Upper lobe of left lung (tissue), 6 donors: ENCODE measurements around the gene MARVELD3. TPM values are rescaled to one million over a fixed set of nuclear protein-coding genes. Genes with fewer than 3 reads are reported as not detected.
A peak's percentile ranks its signal among the peaks of the same experiment; 100 is the strongest.

Experiments used
- ATAC-seq, 2 donors: fragments of 200-7000 bp; cut with Tn5 transposase; one replicate each; pipeline ENCODE4 v1.9.1; 2022; ENCODE audit warnings: mild to moderate bottlenecking in 2 of 2, moderate library complexity in 2 of 2; ENCODE audit not compliant: low FRiP score in 2 of 2
- DNase-seq, 2 donors: peaks; one replicate each; pipeline ENCODE4 v3.0.0-alpha.2; 2019 to 2020
- H3K27ac ChIP-seq, 4 donors: fragments of 200-600 bp; sonication (generic); one replicate each; pipeline ENCODE4 v1.5.1; 2016 to 2019
- H3K27me3 ChIP-seq, 4 donors: fragments of 200-600 bp; sonication (generic); one replicate each; pipeline ENCODE4 v1.5.1; 2017 to 2019
- H3K36me3 ChIP-seq, 4 donors: fragments of 200-600 bp; sonication (generic); one replicate each; pipeline ENCODE4 v1.5.1; 2016 to 2019
- H3K4me1 ChIP-seq, 4 donors: fragments of 200-600 bp; sonication (generic); one replicate each; pipeline ENCODE4 v1.5.1; 2018 to 2019
- H3K4me3 ChIP-seq, 4 donors: fragments of 200-600 bp; sonication (generic); one replicate each; pipeline ENCODE4 v1.5.1; 2017 to 2019; ENCODE audit warnings: mild to moderate bottlenecking in 2 of 4, moderate library complexity in 1 of 4
- H3K9me3 ChIP-seq, 4 donors: fragments of 200-600 bp; sonication (generic); one replicate each; pipeline ENCODE4 v1.5.1; 2018 to 2019
- EP300 ChIP-seq, 4 donors: sonication (generic); formaldehyde crosslinking; IDR thresholded peaks; one replicate each; pipeline ENCODE4 v1.5.1; 2017; ENCODE audit warnings: antibody characterized with exemption in 4 of 4, control low read depth in 2 of 4
- POLR2A ChIP-seq, 4 donors: fragments of 450-650 bp; IDR thresholded peaks; one replicate each; pipeline ENCODE4 v1.5.1; 2016 to 2017; ENCODE audit warnings: antibody characterized with exemption in 4 of 4, mild to moderate bottlenecking in 2 of 4
- POLR2AphosphoS5 ChIP-seq, 2 donors: sonication (generic); formaldehyde crosslinking; IDR thresholded peaks; one replicate each; pipeline ENCODE4 v1.5.1; 2017; ENCODE audit warnings: antibody characterized with exemption in 2 of 2
- WGBS, 2 donors: methylation state at CpG; one replicate each; pipeline ENCODE4 v1.1.5; 2017 to 2018; 5-methylcytosine and 5-hydroxymethylcytosine counted together
- total RNA-seq, 6 donors: library from RNA; depleted of rRNA in 4 of 6; stranded (reverse); fragments of >200 nt in 4 of 6; gene quantifications; one replicate each; pipeline versions ENCODE4 v1.1.0 to v1.2.1, GENCODE V29; 2016 to 2021
- TF ChIP-seq, protein P1 (sequence below), 6 experiments: fragments of 450-650 bp in 4 of 6; fragments of 200-600 bp in 2 of 6; sonication (generic) in 2 of 6; IDR thresholded peaks; one replicate each; pipeline ENCODE4 v1.5.1; 2016 to 2019; ENCODE audit warnings: antibody characterized with exemption in 6 of 6
- donor health status: DM: no; HTN: no; CAD: no; lungs with moderate emphysema.
- donor health status: DM: no; HTN: yes; CAD: no; lungs with severe emphysema.

The MARVELD3 gene
- total RNA-seq, 6 donors from 2014 or later = 5.5 to 24.1 (median 13.6) TPM

- WGBS, 2 donors = 96% methylated on average over 2 of the region's 2 CpGs
- ATAC-seq (no peak), DNase-seq (no peak)
- TF ChIP-seq POLR2AphosphoS5 (IDR thresholded peaks at IDR 0.05) = no peak
- no peak for TF ChIP-seq EP300 (IDR thresholded peaks at IDR 0.05)
- TF ChIP-seq, protein P1, sequence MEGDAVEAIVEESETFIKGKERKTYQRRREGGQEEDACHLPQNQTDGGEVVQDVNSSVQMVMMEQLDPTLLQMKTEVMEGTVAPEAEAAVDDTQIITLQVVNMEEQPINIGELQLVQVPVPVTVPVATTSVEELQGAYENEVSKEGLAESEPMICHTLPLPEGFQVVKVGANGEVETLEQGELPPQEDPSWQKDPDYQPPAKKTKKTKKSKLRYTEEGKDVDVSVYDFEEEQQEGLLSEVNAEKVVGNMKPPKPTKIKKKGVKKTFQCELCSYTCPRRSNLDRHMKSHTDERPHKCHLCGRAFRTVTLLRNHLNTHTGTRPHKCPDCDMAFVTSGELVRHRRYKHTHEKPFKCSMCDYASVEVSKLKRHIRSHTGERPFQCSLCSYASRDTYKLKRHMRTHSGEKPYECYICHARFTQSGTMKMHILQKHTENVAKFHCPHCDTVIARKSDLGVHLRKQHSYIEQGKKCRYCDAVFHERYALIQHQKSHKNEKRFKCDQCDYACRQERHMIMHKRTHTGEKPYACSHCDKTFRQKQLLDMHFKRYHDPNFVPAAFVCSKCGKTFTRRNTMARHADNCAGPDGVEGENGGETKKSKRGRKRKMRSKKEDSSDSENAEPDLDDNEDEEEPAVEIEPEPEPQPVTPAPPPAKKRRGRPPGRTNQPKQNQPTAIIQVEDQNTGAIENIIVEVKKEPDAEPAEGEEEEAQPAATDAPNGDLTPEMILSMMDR (IDR thresholded peaks at IDR 0.05) = no peak
- TF ChIP-seq POLR2A (IDR thresholded peaks at IDR 0.05) = no peak
- Histone ChIP-seq H3K4me3 (no peak overlapping the region), H3K27ac (no peak overlapping the region), H3K27me3 (no peaks in the 10 kb centered on the region), H3K4me1 (no peaks in the 10 kb centered on the region), H3K36me3 (peaks cover 0 to 57% (median 11%) of the 10 kb centered on the region in 4 donors), H3K9me3 (no peaks in the 10 kb centered on the region)
These were observed 22.2 kb downstream of the MARVELD3 start for GRCh38 chr16:71648162-71648561.

- Histone ChIP-seq H3K4me1 (no peaks in the 10 kb centered on the region), H3K27me3 (no peaks in the 10 kb centered on the region), H3K4me3 (no peak overlapping the region), H3K27ac (no peak overlapping the region), H3K36me3 (peaks cover 0 to 62% (median 12%) of the 10 kb centered on the region in 4 donors), H3K9me3 (no peaks in the 10 kb centered on the region)
- WGBS, 2 donors = 93% methylated on average over 6 of the region's 6 CpGs
- peak in 1 of 2 donors; percentile 35 for ATAC-seq
- no peak for DNase-seq
- TF ChIP-seq POLR2AphosphoS5 (IDR thresholded peaks at IDR 0.05) = no peak
- TF ChIP-seq, protein P1 (IDR thresholded peaks at IDR 0.05) = peak in 2 of 6 experiments; percentile 8 to 25
These were observed 22.9 kb downstream of the MARVELD3 start for GRCh38 chr16:71648921-71649320.

GRCh38 chr16:71649704-71650103 lies 23.7 kb downstream of the MARVELD3 start:
- Histone ChIP-seq H3K27ac (no peak overlapping the region), H3K27me3 (no peaks in the 10 kb centered on the region), H3K4me1 (no peaks in the 10 kb centered on the region), H3K4me3 (no peak overlapping the region), H3K9me3 (no peaks in the 10 kb centered on the region), H3K36me3 (peaks cover 0 to 70% (median 17%) of the 10 kb centered on the region in 4 donors)
- TF ChIP-seq, protein P1 (IDR thresholded peaks at IDR 0.05) = no peak
- TF ChIP-seq POLR2A (IDR thresholded peaks at IDR 0.05) (no peak), POLR2AphosphoS5 (IDR thresholded peaks at IDR 0.05) (no peak), EP300 (IDR thresholded peaks at IDR 0.05) (no peak)
- DNase-seq = no peak
- ATAC-seq = no peak
- WGBS, 2 donors = 95 to 99% methylated on average over 6 to 7 of the region's 7 CpGs

DNA sequence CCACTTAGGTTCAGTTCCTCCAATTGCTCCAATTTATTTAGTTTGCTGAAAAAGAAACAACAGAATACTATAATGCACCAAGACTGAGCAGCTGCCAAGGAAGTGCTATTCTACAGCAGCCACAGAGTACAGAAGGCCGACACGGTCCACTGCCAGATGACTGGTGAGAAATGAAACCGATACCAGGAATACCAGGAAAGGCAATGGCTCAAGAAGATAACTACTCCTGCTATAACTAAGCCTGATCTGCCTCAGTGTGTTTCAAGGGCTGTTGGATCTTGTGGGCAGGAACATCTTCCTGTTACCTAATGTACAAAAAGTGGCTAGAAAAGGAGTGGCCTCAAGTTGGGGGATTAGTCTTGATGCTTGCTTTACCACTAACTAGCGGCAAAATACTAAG lies 32.8 kb downstream of the MARVELD3 start:
- no peak for DNase-seq
- Histone ChIP-seq H3K27ac (no peak overlapping the region), H3K4me3 (no peak overlapping the region), H3K9me3 (no peaks in the 10 kb centered on the region), H3K4me1 (no peaks in the 10 kb centered on the region), H3K36me3 (peaks cover 3 to 62% (median 28%) of the 10 kb centered on the region in 4 donors), H3K27me3 (no peaks in the 10 kb centered on the region)
- TF ChIP-seq POLR2A (IDR thresholded peaks at IDR 0.05) = no peak
- TF ChIP-seq EP300 (IDR thresholded peaks at IDR 0.05) = no peak
- TF ChIP-seq POLR2AphosphoS5 (IDR thresholded peaks at IDR 0.05) = no peak
- TF ChIP-seq, protein P1 (IDR thresholded peaks at IDR 0.05) = no peak
- no peak for ATAC-seq
- 91 to 94% methylated on average over 4 of the region's 4 CpGs for WGBS, 2 donors

GRCh38 chr16:71659471-71659870 lies 33.5 kb downstream of the MARVELD3 start:
- Histone ChIP-seq H3K27me3 (no peaks in the 10 kb centered on the region), H3K9me3 (no peaks in the 10 kb centered on the region), H3K4me1 (no peaks in the 10 kb centered on the region), H3K27ac (no peak overlapping the region), H3K4me3 (no peak overlapping the region), H3K36me3 (peaks cover 3 to 64% (median 27%) of the 10 kb centered on the region in 4 donors)
- ATAC-seq = no peak
- TF ChIP-seq EP300 (IDR thresholded peaks at IDR 0.05) = no peak
- TF ChIP-seq, protein P1 (IDR thresholded peaks at IDR 0.05) = no peak
- TF ChIP-seq POLR2A (IDR thresholded peaks at IDR 0.05) = no peak
- TF ChIP-seq POLR2AphosphoS5 (IDR thresholded peaks at IDR 0.05) = no peak
- DNase-seq = no peak
- 91 to 100% methylated on average over 2 of the region's 2 CpGs for WGBS, 2 donors
